Upper lobe of left lung (tissue), 4 donors: ENCODE results near the gene GORASP2.

Experiments used
- CTCF ChIP-seq, 6 experiments: fragments of 450-650 bp in 4 of 6; fragments of 200-600 bp in 2 of 6; sonication (generic) in 2 of 6; IDR thresholded peaks; one replicate each; pipeline ENCODE4 v1.5.1; 2016 to 2019; ENCODE audit warnings: antibody characterized with exemption in 6 of 6
- EP300 ChIP-seq, 4 donors: sonication (generic); formaldehyde crosslinking; IDR thresholded peaks; one replicate each; pipeline ENCODE4 v1.5.1; 2017; ENCODE audit warnings: antibody characterized with exemption in 4 of 4, control low read depth in 2 of 4
- POLR2A ChIP-seq, 4 donors: fragments of 450-650 bp; IDR thresholded peaks; one replicate each; pipeline ENCODE4 v1.5.1; 2016 to 2017; ENCODE audit warnings: antibody characterized with exemption in 4 of 4, mild to moderate bottlenecking in 2 of 4

- TF ChIP-seq CTCF (IDR thresholded peaks at IDR 0.05) (no peak), POLR2A (IDR thresholded peaks at IDR 0.05) (no peak), EP300 (IDR thresholded peaks at IDR 0.05) (no peak)
Measured at GRCh38 chr2:171009386-171009785, 80.3 kb downstream of the GORASP2 start.
